Esophagus muscularis mucosa (tissue), 3 donors: ENCODE measurements around the gene CHST12.

ENCODE experiments used
- CTCF ChIP-seq, 3 experiments: fragments of 200-600 bp in 2 of 3; fragments of 450-650 bp in 1 of 3; sonication (generic) in 2 of 3; IDR thresholded peaks; one replicate each; pipeline ENCODE4 v1.5.1; 2017 to 2019; ENCODE audit warnings: antibody characterized with exemption in 3 of 3, mild to moderate bottlenecking in 2 of 3, moderate library complexity in 1 of 3
- POLR2A ChIP-seq: fragments of 450-650 bp; IDR thresholded peaks from one replicate; pipeline ENCODE4 v1.6.1; 2017; ENCODE audit warnings: antibody characterized with exemption, moderate library complexity, mild to moderate bottlenecking, low read depth
- POLR2AphosphoS5 ChIP-seq, 2 donors: sonication (generic); formaldehyde crosslinking; IDR thresholded peaks; one replicate each; pipeline ENCODE4 v1.6.1; 2017; ENCODE audit warnings: antibody characterized with exemption in 2 of 2

- TF ChIP-seq CTCF (IDR thresholded peaks at IDR 0.05): no peak
- TF ChIP-seq POLR2A: no peak
- TF ChIP-seq POLR2AphosphoS5 (IDR thresholded peaks at IDR 0.05): no peak
Measured at GRCh38 chr7:2465928-2466327, 62.5 kb downstream of the CHST12 start.
